ENCODE measurements around the gene MDFI. TPM values are rescaled to one million over a fixed set of nuclear protein-coding genes. Genes with fewer than 3 reads are reported as not detected.

MDFI gene
- total and polyA plus RNA-seq, 9 of the 15 experiments (the other 6 are each of a cell fraction or from before 2014, with no cell fraction given): not detected

GRCh38 chr6:41675992-41676391, 37.7 kb downstream of the MDFI start (continued):
- TF ChIP-seq MGA (IDR thresholded peaks at IDR 0.05): no peak
- TF ChIP-seq ZBTB1 (CRISPR knock-in tag; IDR thresholded peaks at IDR 0.05; ENCODE audit: borderline replicate concordance, low read depth): no peak
- TF ChIP-seq RBM14 (IDR thresholded peaks at IDR 0.05; ENCODE audit: borderline replicate concordance, insufficient read depth, low read depth, low read length): no peak
- peak; percentile 65; the same call in 1 of the 2 replicates for TF ChIP-seq ADNP (tag; IDR thresholded peaks at IDR 0.05)
- TF ChIP-seq MTF1 (CRISPR knock-in tag; IDR thresholded peaks at IDR 0.05; ENCODE audit: borderline replicate concordance): no peak
- TF ChIP-seq ZNF263 (CRISPR knock-in tag; IDR thresholded peaks at IDR 0.05; ENCODE audit: borderline replicate concordance): 0 out of 2 replicates have a peak, but pooled peaks have one; percentile 19
- no peak for TF ChIP-seq ARID3A (IDR thresholded peaks at IDR 0.05; ENCODE audit: borderline replicate concordance, low read depth, low read length)
